Right lung (tissue), 5 donors: Measurements from ENCODE around the gene AIRE. TPM values are rescaled to one million over a fixed set of nuclear protein-coding genes. Genes with fewer than 3 reads are reported as not detected.
A peak's percentile ranks its signal among the peaks of the same experiment; 100 is the strongest.

Experiments
- DNase-seq, 2 donors: peaks; one replicate each; pipeline ENCODE4 v3.0.0-alpha.2; 2013
- polyA plus RNA-seq, 5 donors: library from polyadenylated mRNA; unstranded; fragments of 120-200 nt; gene quantifications; one replicate each; pipeline versions ENCODE4 v1.2.1 to v1.2.3, GENCODE V29; 2013; ENCODE audit warnings: inconsistent platforms in 1 of 5, low replicate concordance in 1 of 5; ENCODE audit not compliant: insufficient read length in 5 of 5, insufficient read depth in 1 of 5

The AIRE gene
- polyA plus RNA-seq, 5 donors: 0.06 to 0.18 (median 0.12) TPM

- DNase-seq: no peak
Measured at GRCh38 chr21:44323591-44323990, 37.9 kb downstream of the AIRE start.

GRCh38 chr21:44324106-44324853, 38.6 kb downstream of the AIRE start:
- no peak for DNase-seq

GRCh38 chr21:44324854-44325107, 39.1 kb downstream of the AIRE start:
- no peak for DNase-seq

- no peak for DNase-seq
Measured at GRCh38 chr21:44325386-44326271, 40.0 kb downstream of the AIRE start.

- no peak for DNase-seq
Measured at GRCh38 chr21:44326272-44326647, 40.6 kb downstream of the AIRE start.

- DNase-seq: no peak
Measured at GRCh38 chr21:44326716-44327602, 41.3 kb downstream of the AIRE start.

- no peak for DNase-seq
Measured at GRCh38 chr21:44327603-44327974, 41.9 kb downstream of the AIRE start.

GRCh38 chr21:44328242-44328895, 42.7 kb downstream of the AIRE start:
- DNase-seq: no peak

- no peak for DNase-seq
Measured at GRCh38 chr21:44329086-44329889, 43.6 kb downstream of the AIRE start.

GRCh38 chr21:44329971-44330681, 44.5 kb downstream of the AIRE start:
- no peak for DNase-seq

- no peak for DNase-seq
Measured at GRCh38 chr21:44330698-44331097, 45.0 kb downstream of the AIRE start.

GRCh38 chr21:44331209-44331608, 45.5 kb downstream of the AIRE start:
- DNase-seq: no peak

- DNase-seq: no peak
Measured at GRCh38 chr21:44331650-44332307, 46.1 kb downstream of the AIRE start.

- no peak for DNase-seq
Measured at GRCh38 chr21:44332383-44332782, 46.7 kb downstream of the AIRE start.

GRCh38 chr21:44332965-44333364, 47.3 kb downstream of the AIRE start:
- DNase-seq: no peak

GRCh38 chr21:44333509-44334328, 48.0 kb downstream of the AIRE start:
- peak in 1 of 2 donors; percentile 16 for DNase-seq

GRCh38 chr21:44334329-44335030, 48.8 kb downstream of the AIRE start:
- no peak for DNase-seq
